GM10847 (cell line): ENCODE results near the gene SLC24A3.

ENCODE experiments used
- POLR2A ChIP-seq: IDR thresholded peaks from 2 replicates; pipeline ENCODE4 v1.6.1; 2011; ENCODE audit not compliant: insufficient read length; ENCODE audit errors: extremely low read depth

SLC24A3 gene

GRCh38 chr20:19370076-19371075 lies 157.9 kb downstream of the SLC24A3 start:
- no peak for TF ChIP-seq POLR2A

GRCh38 chr20:19371112-19371511 lies 158.7 kb downstream of the SLC24A3 start:
- TF ChIP-seq POLR2A, result no peak

GRCh38 chr20:19374216-19374615 lies 161.8 kb downstream of the SLC24A3 start:
- no peak for TF ChIP-seq POLR2A

GRCh38 chr20:19375395-19375794 lies 163.0 kb downstream of the SLC24A3 start:
- TF ChIP-seq POLR2A, result no peak

- no peak for TF ChIP-seq POLR2A
These were observed 163.4 kb downstream of the SLC24A3 start for GRCh38 chr20:19375801-19376200.

GRCh38 chr20:19376451-19377229 lies 164.2 kb downstream of the SLC24A3 start:
- no peak for TF ChIP-seq POLR2A

- TF ChIP-seq POLR2A, result no peak
These were observed 165.6 kb downstream of the SLC24A3 start for GRCh38 chr20:19378058-19378457.

GRCh38 chr20:19380211-19380610 lies 167.8 kb downstream of the SLC24A3 start:
- no peak for TF ChIP-seq POLR2A

- TF ChIP-seq POLR2A, result no peak
These were observed 169.5 kb downstream of the SLC24A3 start for GRCh38 chr20:19381947-19382346.

GRCh38 chr20:19382386-19383340 lies 170.2 kb downstream of the SLC24A3 start:
- no peak for TF ChIP-seq POLR2A

GRCh38 chr20:19384940-19385339 lies 172.5 kb downstream of the SLC24A3 start:
- no peak for TF ChIP-seq POLR2A

GRCh38 chr20:19387251-19387650 lies 174.8 kb downstream of the SLC24A3 start:
- no peak for TF ChIP-seq POLR2A

GRCh38 chr20:19392344-19393130 lies 180.1 kb downstream of the SLC24A3 start:
- no peak for TF ChIP-seq POLR2A

- TF ChIP-seq POLR2A, result no peak
These were observed 184.1 kb downstream of the SLC24A3 start for GRCh38 chr20:19396460-19397081.
